ENCODE measurements around the gene BMP4. TPM values are rescaled to one million over a fixed set of nuclear protein-coding genes. Genes with fewer than 3 reads are reported as not detected.

Gene BMP4
- total and polyA plus RNA-seq, 2 donors (not counting 3 experiments of a cell fraction or from before 2014, with no cell fraction given) = 238 to 311 TPM

- peak; percentile 53 for DNase-seq (ENCODE audit: low read depth, low spot score)
These were observed 7.6 kb upstream of the BMP4 start for GRCh38 chr14:53964249-53964648.

More at GRCh38 chr14:53964249-53964648, 7.6 kb upstream of the BMP4 start:
- Histone ChIP-seq H3K4me3 (replicated peaks in 1 of 3; ENCODE audit: insufficient read depth in 1 of 3, low read depth in 1 of 3, low read length in 3 of 3) (no peak overlapping the region), H3K79me2 (ENCODE audit: control insufficient read depth, insufficient read depth, low read length) (no peaks in the 10 kb centered on the region), H3K9me1 (replicated peaks; ENCODE audit: control insufficient read depth, extremely low read depth, insufficient read depth, low read length) (no peaks in the 10 kb centered on the region), H3K4me2 (ENCODE audit: insufficient read depth, low read length) (no peak overlapping the region), H3K27me3 (ENCODE audit: control insufficient read depth in 2 of 2, insufficient read depth in 2 of 2, low read length in 2 of 2) (peaks cover 0 to 3% of the 10 kb centered on the region in 2 experiments), H3K27ac (ENCODE audit: insufficient read depth, low read depth, low read length) (no peak overlapping the region), H4K20me1 (replicated peaks; ENCODE audit: control insufficient read depth, extremely low read depth, insufficient read depth, low read length) (no peaks in the 10 kb centered on the region), H3K9me3 (replicated peaks; ENCODE audit: control insufficient read depth, insufficient read depth, low read length) (no peaks in the 10 kb centered on the region), H3K4me1 (ENCODE audit: control insufficient read depth, extremely low read depth, insufficient read depth, low read length) (peaks cover 4% of the 10 kb centered on the region), H2AFZ (ENCODE audit: low read depth, low read length) (no peak overlapping the region), H3K36me3 (ENCODE audit: control insufficient read depth in 2 of 2, extremely low read depth in 1 of 2, insufficient read depth in 2 of 2, low read length in 2 of 2) (no peaks in the 10 kb centered on the region), H3K9ac (replicated peaks; ENCODE audit: extremely low read depth, insufficient read depth, low read length) (no peak overlapping the region)
- TF ChIP-seq MYC (IDR thresholded peaks at IDR 0.05; ENCODE audit: low read depth, low read length) (no peak), FOS (IDR thresholded peaks at IDR 0.05; ENCODE audit: borderline replicate concordance, insufficient read depth, low read length) (no peak), GATA2 (IDR thresholded peaks at IDR 0.05; ENCODE audit: insufficient read depth, insufficient read length, low read depth, low read length) (no peak), MAX (IDR thresholded peaks at IDR 0.05; ENCODE audit: insufficient read depth, insufficient read length) (no peak), EZH2 (IDR thresholded peaks at IDR 0.05; ENCODE audit: borderline replicate concordance, low read depth, low read length, severe bottlenecking) (no peak), POLR2A (IDR thresholded peaks at IDR 0.05; ENCODE audit: low read depth, low read length) (no peak), POLR2AphosphoS5 (IDR thresholded peaks at IDR 0.05; ENCODE audit: insufficient read depth, low read depth, low read length) (no peak), JUN (IDR thresholded peaks at IDR 0.05; ENCODE audit: borderline replicate concordance, insufficient read depth, insufficient read length, low read depth) (no peak)
- TF ChIP-seq, protein P1, sequence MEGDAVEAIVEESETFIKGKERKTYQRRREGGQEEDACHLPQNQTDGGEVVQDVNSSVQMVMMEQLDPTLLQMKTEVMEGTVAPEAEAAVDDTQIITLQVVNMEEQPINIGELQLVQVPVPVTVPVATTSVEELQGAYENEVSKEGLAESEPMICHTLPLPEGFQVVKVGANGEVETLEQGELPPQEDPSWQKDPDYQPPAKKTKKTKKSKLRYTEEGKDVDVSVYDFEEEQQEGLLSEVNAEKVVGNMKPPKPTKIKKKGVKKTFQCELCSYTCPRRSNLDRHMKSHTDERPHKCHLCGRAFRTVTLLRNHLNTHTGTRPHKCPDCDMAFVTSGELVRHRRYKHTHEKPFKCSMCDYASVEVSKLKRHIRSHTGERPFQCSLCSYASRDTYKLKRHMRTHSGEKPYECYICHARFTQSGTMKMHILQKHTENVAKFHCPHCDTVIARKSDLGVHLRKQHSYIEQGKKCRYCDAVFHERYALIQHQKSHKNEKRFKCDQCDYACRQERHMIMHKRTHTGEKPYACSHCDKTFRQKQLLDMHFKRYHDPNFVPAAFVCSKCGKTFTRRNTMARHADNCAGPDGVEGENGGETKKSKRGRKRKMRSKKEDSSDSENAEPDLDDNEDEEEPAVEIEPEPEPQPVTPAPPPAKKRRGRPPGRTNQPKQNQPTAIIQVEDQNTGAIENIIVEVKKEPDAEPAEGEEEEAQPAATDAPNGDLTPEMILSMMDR (IDR thresholded peaks at IDR 0.05; ENCODE audit: extremely low read depth in 1 of 2, insufficient read depth in 1 of 2, low read depth in 1 of 2, low read length in 2 of 2) = no peak
- CTCF ChIA-PET = interaction anchor here (1.0 to 3.4 kb wide), 10 partner anchors 10 to 384 kb away, joined by 3 to 32 read pairs (median 10); no protein-coding TSS in a partner anchor
- POLR2A ChIA-PET = interaction anchor here (0.6 kb wide), 1 partner anchor 125 kb away, joined by 3 read pairs; no protein-coding TSS in a partner anchor
- no peak for FAIRE-seq
- no TSS peak for BruUV-seq (replicated peaks)
- intact Hi-C loops (cut with micrococcal nuclease) (no loop called here), dilution Hi-C loops (cut with MboI; ENCODE audit: extremely low pct_ligation_motif_present, low sequenced_read_pairs) (no loop called here)
